T-helper 17 cell (primary cell): ENCODE measurements around the gene USP40. TPM values are rescaled to one million over a fixed set of nuclear protein-coding genes. Genes with fewer than 3 reads are reported as not detected.
"Not testable (repeated sequence)": the region's sequence is repeated elsewhere in the genome, so short reads cannot be mapped to it uniquely, and the experiment has no call there.

ENCODE experiments used
- ATAC-seq: fragments of 150-1000 bp; cut with Tn5 transposase; 2 replicates; pipeline ENCODE4 v1.10.0; 2021; ENCODE audit warnings: mild to moderate bottlenecking, moderate library complexity
- DNase-seq, 3 donors: peaks; one replicate each; pipeline versions ENCODE4 v3.0.0 to v3.0.0-alpha.2; 2020 to 2021
- H3K9me3 ChIP-seq: one replicate; pipeline ENCODE4 v1.7.0; 2013; ENCODE audit warnings: low read length, mild to moderate bottlenecking; ENCODE audit not compliant: control insufficient read depth, poor library complexity, severe bottlenecking
- H3K27ac Mint-ChIP-seq: one replicate; pipeline ENCODE4 v1.8.0; 2022; ENCODE audit warnings: mild to moderate bottlenecking, moderate library complexity, mixed read lengths
- H3K27me3 Mint-ChIP-seq: one replicate; pipeline ENCODE4 v1.8.0; 2022; ENCODE audit warnings: mixed read lengths
- H3K36me3 Mint-ChIP-seq: one replicate; pipeline ENCODE4 v1.8.0; 2022; ENCODE audit warnings: low read depth, mixed read lengths
- H3K4me1 Mint-ChIP-seq: one replicate; pipeline ENCODE4 v1.8.0; 2022; ENCODE audit warnings: mild to moderate bottlenecking, mixed read lengths
- H3K4me3 Mint-ChIP-seq: one replicate; pipeline ENCODE4 v1.8.0; 2022; ENCODE audit warnings: mild to moderate bottlenecking, moderate library complexity, mixed read lengths
- total RNA-seq, 4 donors: library from RNA in 2 of 4; stranded (reverse) in 2 of 4; gene quantifications; one replicate each; pipeline ENCODE4 v1.2.3 and lab custom pipeline; 2022 to 2026

The USP40 gene
- total RNA-seq, 2 donors from 2014 or later = 10.7 to 14.0 TPM

- Mint-ChIP-seq H3K4me3 (peak overlapping the region; percentile 16), H3K27me3 (peaks cover 36% of the 10 kb centered on the region)
- H3K36me3 Mint-ChIP-seq, DNase-seq, H3K4me1 Mint-ChIP-seq, H3K9me3 ChIP-seq, H3K27ac Mint-ChIP-seq, ATAC-seq: not testable (repeated sequence)
Measured at GRCh38 chr2:233583217-233583965, 16.8 kb upstream of the USP40 start.

GRCh38 chr2:233577341-233577740 is 10.8 kb upstream of the USP40 start:
- ATAC-seq, H3K27ac Mint-ChIP-seq, H3K27me3 Mint-ChIP-seq, DNase-seq, H3K36me3 Mint-ChIP-seq, H3K4me1 Mint-ChIP-seq, H3K4me3 Mint-ChIP-seq, H3K9me3 ChIP-seq: not testable (repeated sequence)

DNA sequence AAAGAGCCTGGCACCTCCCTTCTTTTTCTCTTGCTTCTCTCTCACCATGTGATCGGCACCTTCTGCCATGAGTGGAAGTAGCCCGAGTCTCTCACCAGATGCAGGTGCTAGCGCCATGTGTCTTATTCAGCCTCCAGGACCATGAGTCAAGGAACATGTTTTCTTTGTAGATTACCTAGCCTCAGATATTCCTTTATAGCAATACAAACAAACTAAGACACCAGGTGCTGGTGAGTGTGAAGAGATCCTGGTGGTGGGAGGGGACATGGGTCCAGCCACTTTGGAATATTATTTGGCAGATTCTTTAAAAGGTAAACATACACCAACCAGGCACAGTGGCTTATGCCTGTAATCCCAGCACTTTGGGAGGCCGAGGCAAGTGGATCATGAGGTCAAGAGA is 5.9 kb upstream of the USP40 start:
- Mint-ChIP-seq H3K27me3 (peaks cover 16% of the 10 kb centered on the region), H3K27ac (no peak overlapping the region), H3K4me3 (no peak overlapping the region), H3K4me1 (no peaks in the 10 kb centered on the region), H3K36me3 (no peaks in the 10 kb centered on the region)
- ATAC-seq (no peak), DNase-seq (no peak)
- no peaks in the 10 kb centered on the region for H3K9me3 ChIP-seq

DNA sequence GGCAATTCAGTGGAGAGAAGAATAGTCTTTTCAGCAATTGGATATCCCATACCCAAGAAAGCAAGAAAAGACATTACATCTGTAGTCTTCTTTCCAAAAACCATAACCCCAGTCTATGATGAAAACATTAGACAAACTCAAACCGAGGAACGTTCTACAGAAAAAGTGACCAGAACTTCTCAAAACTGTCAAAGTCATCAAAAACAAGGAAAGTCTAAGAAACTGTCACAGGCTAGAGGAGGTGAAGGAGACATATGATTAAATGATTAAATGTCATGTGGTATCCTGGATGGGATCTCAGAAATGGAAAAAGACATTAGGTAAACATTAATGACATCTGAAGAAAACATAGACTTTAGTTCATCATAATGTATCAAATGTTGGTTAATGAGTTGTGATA is 4.9 kb upstream of the USP40 start:
- no peaks in the 10 kb centered on the region for H3K9me3 ChIP-seq
- DNase-seq (no peak), ATAC-seq (no peak)
- Mint-ChIP-seq H3K4me1 (no peaks in the 10 kb centered on the region), H3K4me3 (no peak overlapping the region), H3K27ac (no peak overlapping the region), H3K27me3 (peaks cover 16% of the 10 kb centered on the region), H3K36me3 (no peaks in the 10 kb centered on the region)

- no peaks in the 10 kb centered on the region for H3K9me3 ChIP-seq
- no peaks in the 10 kb centered on the region for H3K4me1 Mint-ChIP-seq
- DNase-seq (no peak), ATAC-seq (no peak)
- H3K36me3 Mint-ChIP-seq = no peaks in the 10 kb centered on the region
- H3K27ac Mint-ChIP-seq = no peak overlapping the region
- H3K4me3 Mint-ChIP-seq = no peak overlapping the region
- peaks cover 16% of the 10 kb centered on the region for H3K27me3 Mint-ChIP-seq
Measured at GRCh38 chr2:233571001-233571400, 4.4 kb upstream of the USP40 start.

GRCh38 chr2:233565685-233566140 is 869 bp downstream of the USP40 start:
- H3K27ac Mint-ChIP-seq = peak overlapping the region; percentile 88
- H3K4me1 Mint-ChIP-seq = peaks cover 5% of the 10 kb centered on the region
- H3K4me3 Mint-ChIP-seq = peak overlapping the region; percentile 96
- no peaks in the 10 kb centered on the region for H3K9me3 ChIP-seq
- ATAC-seq = no peak
- H3K27me3 Mint-ChIP-seq = peaks cover 10% of the 10 kb centered on the region
- H3K36me3 Mint-ChIP-seq = no peaks in the 10 kb centered on the region
- no peak for DNase-seq

DNA sequence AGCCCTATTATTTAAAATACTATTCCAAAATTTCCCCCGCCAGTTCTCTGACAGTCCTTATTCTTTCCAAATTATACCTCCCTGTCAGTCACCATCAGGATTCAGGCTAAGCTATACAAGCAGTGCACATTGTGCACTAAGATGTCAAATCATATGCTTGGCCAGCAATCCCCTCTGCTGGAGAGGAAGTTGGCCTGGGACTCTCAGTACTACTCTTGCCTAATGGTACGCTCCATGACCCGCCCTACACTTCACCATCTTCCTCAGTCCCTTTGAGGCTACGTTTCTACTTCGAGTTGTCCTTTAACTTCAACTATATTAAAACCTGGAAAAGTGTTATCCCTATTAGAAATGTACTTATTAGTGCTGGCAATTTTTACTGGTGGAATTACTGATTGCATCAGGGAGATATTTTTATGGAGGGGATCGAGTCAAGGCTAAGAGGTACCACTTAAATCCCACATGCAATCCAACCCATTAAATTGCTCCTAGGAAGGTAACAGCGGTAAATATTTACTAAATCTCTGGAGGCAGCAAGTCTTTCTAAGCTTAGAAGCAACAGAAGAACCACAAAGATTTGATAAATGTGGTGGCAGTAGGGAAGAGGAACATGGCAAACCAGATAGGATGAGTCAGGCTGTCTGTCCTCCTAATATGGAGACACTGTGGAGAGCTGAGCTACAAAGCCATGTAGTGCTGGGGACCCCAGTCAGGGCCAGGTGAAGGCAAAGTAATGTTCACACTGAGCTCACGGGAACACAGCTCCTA is 2.7 kb downstream of the USP40 start:
- Mint-ChIP-seq H3K27ac (no peak overlapping the region), H3K27me3 (peaks cover 4% of the 10 kb centered on the region), H3K36me3 (peaks cover 2% of the 10 kb centered on the region), H3K4me1 (peaks cover 7% of the 10 kb centered on the region), H3K4me3 (peak overlapping the region; percentile 33)
- ATAC-seq (no peak), DNase-seq (no peak)
- H3K9me3 ChIP-seq = no peaks in the 10 kb centered on the region

DNA sequence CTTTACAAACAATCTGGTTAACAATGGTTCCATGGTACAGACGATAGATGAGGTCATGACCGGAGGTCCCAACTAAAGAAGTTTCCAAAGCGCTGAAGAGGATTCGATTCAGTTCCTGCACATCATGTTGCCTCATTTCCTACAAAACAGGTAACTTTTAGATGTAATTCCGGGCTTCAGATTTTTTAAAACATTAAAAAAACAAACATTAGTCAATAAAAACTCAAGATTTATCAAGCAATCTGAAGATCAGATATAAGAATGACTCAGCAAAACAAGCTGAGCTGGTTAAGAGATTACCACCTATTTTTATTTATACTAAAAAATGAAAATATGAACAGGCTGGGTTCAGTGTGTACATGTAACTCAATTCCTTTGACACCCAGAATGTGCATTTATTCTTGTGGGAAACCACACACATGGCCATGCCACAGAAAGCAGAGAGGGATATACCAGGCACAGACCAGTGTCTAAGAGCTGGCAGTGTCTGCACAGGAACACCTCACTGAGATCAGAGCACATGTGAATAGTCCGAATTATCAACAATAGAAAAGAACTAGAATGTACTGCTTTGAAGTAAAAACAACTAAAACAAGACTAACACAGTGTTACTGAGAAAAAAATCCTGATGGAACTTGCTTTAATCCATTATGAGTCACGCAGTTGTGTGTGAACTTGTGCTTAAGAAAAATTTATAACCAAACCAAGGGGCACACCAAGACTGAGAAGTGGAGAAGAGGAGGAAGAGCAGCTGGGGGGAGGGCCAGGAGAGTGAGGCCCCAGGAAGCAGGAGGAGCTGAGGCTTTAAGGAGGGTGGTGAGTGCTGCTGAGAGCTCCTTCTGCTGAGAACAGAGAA is 9.5 kb downstream of the USP40 start:
- no peak for DNase-seq
- H3K27me3 Mint-ChIP-seq = no peaks in the 10 kb centered on the region
- no peak overlapping the region for H3K4me3 Mint-ChIP-seq
- H3K27ac Mint-ChIP-seq = peak overlapping the region; percentile 67
- H3K4me1 Mint-ChIP-seq = peaks cover 8% of the 10 kb centered on the region
- no peaks in the 10 kb centered on the region for H3K9me3 ChIP-seq
- no peak for ATAC-seq
- H3K36me3 Mint-ChIP-seq = peaks cover 9% of the 10 kb centered on the region

GRCh38 chr2:233553366-233553765 is 13.2 kb downstream of the USP40 start:
- no peaks in the 10 kb centered on the region for H3K9me3 ChIP-seq
- H3K36me3 Mint-ChIP-seq = peaks cover 9% of the 10 kb centered on the region
- DNase-seq (no peak), ATAC-seq (no peak)
- no peak overlapping the region for H3K4me3 Mint-ChIP-seq
- no peaks in the 10 kb centered on the region for H3K27me3 Mint-ChIP-seq
- H3K27ac Mint-ChIP-seq = no peak overlapping the region
- H3K4me1 Mint-ChIP-seq = peaks cover 6% of the 10 kb centered on the region

- H3K4me3 Mint-ChIP-seq = no peak overlapping the region
- H3K4me1 Mint-ChIP-seq = peaks cover under 1% of the 10 kb centered on the region
- no peaks in the 10 kb centered on the region for H3K9me3 ChIP-seq
- H3K36me3 Mint-ChIP-seq = peaks cover 15% of the 10 kb centered on the region
- H3K27ac Mint-ChIP-seq = no peak overlapping the region
- no peak for ATAC-seq
- no peak for DNase-seq
- no peaks in the 10 kb centered on the region for H3K27me3 Mint-ChIP-seq
Measured at GRCh38 chr2:233551491-233551890, 15.1 kb downstream of the USP40 start.

DNA sequence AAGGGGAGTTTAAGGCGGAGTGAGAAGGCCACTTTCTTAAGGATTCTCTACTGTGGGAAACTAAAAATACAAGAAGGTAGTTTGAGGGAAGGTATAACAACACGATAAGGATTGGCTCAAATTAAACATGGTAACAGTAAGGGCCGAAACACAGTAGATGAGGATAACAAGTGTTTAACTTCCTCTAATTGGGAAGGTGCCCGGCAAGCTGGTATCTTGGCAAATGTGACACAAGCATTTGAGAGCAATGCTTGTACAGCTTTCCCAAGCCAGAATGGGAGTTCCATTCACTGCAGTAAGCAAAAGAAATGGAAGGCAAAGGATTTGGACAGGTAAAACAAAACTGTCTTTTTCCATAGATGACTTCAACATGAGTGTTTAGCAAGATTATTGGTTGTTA is 19.8 kb downstream of the USP40 start:
- no peak for DNase-seq
- peaks cover 7% of the 10 kb centered on the region for H3K4me1 Mint-ChIP-seq
- H3K27me3 Mint-ChIP-seq = no peaks in the 10 kb centered on the region
- H3K27ac Mint-ChIP-seq = no peak overlapping the region
- H3K36me3 Mint-ChIP-seq = peaks cover 24% of the 10 kb centered on the region
- ATAC-seq = no peak
- no peaks in the 10 kb centered on the region for H3K9me3 ChIP-seq
- H3K4me3 Mint-ChIP-seq = no peak overlapping the region

DNA sequence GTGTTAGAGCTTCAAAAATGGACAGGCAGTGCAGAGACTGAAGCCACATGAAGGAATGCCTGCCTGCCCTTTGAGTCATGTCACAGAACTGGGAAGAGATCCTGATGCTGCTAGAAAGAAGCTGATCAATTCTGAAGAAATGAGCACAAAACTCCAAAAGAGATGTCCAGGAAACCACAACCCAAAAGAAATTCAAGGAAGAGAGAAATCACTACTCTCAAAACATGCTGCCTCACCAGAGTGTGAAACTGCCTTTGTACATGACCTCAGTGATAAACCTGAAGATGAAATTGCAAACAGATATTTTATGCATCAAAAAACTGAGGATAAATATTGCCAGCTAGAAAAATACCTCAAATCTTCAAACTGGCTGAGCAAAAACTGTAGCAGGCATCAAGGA is 20.5 kb downstream of the USP40 start:
- no peak overlapping the region for H3K4me3 Mint-ChIP-seq
- peaks cover 26% of the 10 kb centered on the region for H3K36me3 Mint-ChIP-seq
- no peaks in the 10 kb centered on the region for H3K27me3 Mint-ChIP-seq
- peaks cover 7% of the 10 kb centered on the region for H3K4me1 Mint-ChIP-seq
- peak overlapping the region; percentile 47 for H3K27ac Mint-ChIP-seq
- ATAC-seq (no peak), DNase-seq (no peak)
- no peaks in the 10 kb centered on the region for H3K9me3 ChIP-seq

DNA sequence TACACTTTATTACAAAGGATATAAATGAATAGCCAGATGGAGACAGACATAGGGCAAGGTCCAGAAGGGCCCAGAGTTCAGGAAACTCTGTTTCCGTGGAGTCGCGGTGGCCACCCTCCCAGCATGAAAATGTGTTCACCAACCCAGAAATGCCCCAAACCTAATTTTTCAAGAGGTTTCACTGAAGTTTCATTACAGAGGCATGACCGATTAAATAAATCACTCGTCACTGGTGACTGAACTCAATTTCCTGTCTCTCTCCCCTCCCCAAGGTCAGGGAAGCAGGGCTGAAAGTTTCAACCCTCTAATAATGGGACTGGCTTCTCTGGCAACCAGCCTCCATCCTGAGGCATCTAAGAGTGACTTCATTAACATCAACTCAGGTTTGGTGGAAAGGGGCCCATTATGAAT is 22.4 kb downstream of the USP40 start:
- peaks cover 7% of the 10 kb centered on the region for H3K4me1 Mint-ChIP-seq
- DNase-seq = no peak
- no peak overlapping the region for H3K27ac Mint-ChIP-seq
- H3K4me3 Mint-ChIP-seq = no peak overlapping the region
- H3K9me3 ChIP-seq = no peaks in the 10 kb centered on the region
- no peaks in the 10 kb centered on the region for H3K27me3 Mint-ChIP-seq
- ATAC-seq = no peak
- peaks cover 25% of the 10 kb centered on the region for H3K36me3 Mint-ChIP-seq
